H1 (cell line): ENCODE measurements around the gene PRRT4. TPM values are rescaled to one million over a fixed set of nuclear protein-coding genes. Genes with fewer than 3 reads are reported as not detected.

ENCODE experiments used
- CTCF ChIA-PET: fragments of 300-600 bp; sonication (Branson Sonifier 250); formaldehyde crosslinking; loops from one replicate; lab custom pipeline; 2021; ENCODE audit not compliant: partially characterized antibody; lab: Charles Lee
- POLR2A ChIA-PET: fragments of 300-600 bp; sonication (Branson Sonifier 250); formaldehyde crosslinking; loops from one replicate; lab custom pipeline; 2021; ENCODE audit warnings: inconsistent platforms; ENCODE audit not compliant: partially characterized antibody; lab: Charles Lee
- DNase-seq, 2 experiments: peaks; one replicate each; pipeline versions ENCODE4 v3.0.0 to v3.0.0-alpha.2; 2010 to 2022; ENCODE audit warnings: low spot score in 2 of 2, low read depth in 1 of 2, mixed read lengths in 1 of 2
- FAIRE-seq: peaks from 2 replicates; lab custom pipeline; 2011; peaks lifted over from hg19 to GRCh38; lab: Jason Lieb, UNC
- H2AFZ ChIP-seq: 2 replicates; pipeline ENCODE4 v1.8.1; 2012; ENCODE audit warnings: low read length, inconsistent platforms
- H2AK5ac ChIP-seq: 2 replicates; pipeline ENCODE4 v1.6.1; 2013; ENCODE audit warnings: low read depth, low read length
- H2BK120ac ChIP-seq: replicated peaks from 2 replicates; pipeline ENCODE3; 2013; ENCODE audit warnings: low read depth, low read length, inconsistent platforms
- H2BK12ac ChIP-seq: 2 replicates; pipeline ENCODE4 v1.6.1; 2013; ENCODE audit warnings: low read depth, low read length
- H2BK15ac ChIP-seq: 2 replicates; pipeline ENCODE4 v1.6.1; 2013; ENCODE audit warnings: low read length
- H2BK20ac ChIP-seq: 2 replicates; pipeline ENCODE4 v1.6.1; 2013; ENCODE audit warnings: low read length
- H2BK5ac ChIP-seq: 2 replicates; pipeline ENCODE4 v1.6.1; 2013; ENCODE audit warnings: low read depth, low read length
- H3K14ac ChIP-seq: 2 replicates; pipeline ENCODE4 v1.6.1; 2013; ENCODE audit warnings: inconsistent platforms; ENCODE audit not compliant: insufficient read length
- H3K18ac ChIP-seq: 2 replicates; pipeline ENCODE4 v1.6.1; 2013; ENCODE audit warnings: low read length; ENCODE audit errors: extremely low read depth
- H3K23ac ChIP-seq: 2 replicates; pipeline ENCODE4 v1.6.1; 2013; ENCODE audit warnings: inconsistent platforms; ENCODE audit not compliant: insufficient read length
- H3K23me2 ChIP-seq: 2 replicates; pipeline ENCODE4 v1.6.1; 2013; ENCODE audit warnings: low read depth, low read length
- H3K27ac ChIP-seq: 2 replicates; pipeline ENCODE4 v1.6.1; 2011; ENCODE audit warnings: low read depth, low read length, inconsistent platforms
- H3K27me3 ChIP-seq, 4 experiments: replicated peaks in 1 of 4; 1 replicate in 1 of 4; 2 replicates in 3 of 4; pipeline versions ENCODE4 v1.6.1 to v1.8.1; 2011 to 2013; ENCODE audit warnings: low read length in 3 of 4, mild to moderate bottlenecking in 3 of 4, inconsistent platforms in 2 of 4, mixed read lengths in 2 of 4, moderate library complexity in 1 of 4; ENCODE audit not compliant: control insufficient read depth in 3 of 4, insufficient read depth in 3 of 4; ENCODE audit errors: extremely low read depth in 1 of 4
- H3K36me3 ChIP-seq, 4 experiments: 2 replicates each; pipeline versions ENCODE4 v1.6.1 to v1.8.1; 2011 to 2013; ENCODE audit warnings: mild to moderate bottlenecking in 4 of 4, low read length in 3 of 4, moderate library complexity in 2 of 4, control low read depth in 1 of 4, inconsistent platforms in 1 of 4; ENCODE audit not compliant: insufficient read depth in 4 of 4, control insufficient read depth in 2 of 4
- H3K4ac ChIP-seq: replicated peaks from 2 replicates; pipeline ENCODE3; 2013; ENCODE audit warnings: low read length, low read depth, mixed read lengths, inconsistent platforms; ENCODE audit not compliant: insufficient read length
- H3K4me1 ChIP-seq, 4 experiments: replicated peaks in 1 of 4; 1 replicate in 1 of 4; 2 replicates in 3 of 4; pipeline versions ENCODE4 v1.6.1 to v1.8.1; 2011 to 2013; ENCODE audit warnings: low read length in 3 of 4, inconsistent platforms in 2 of 4, mixed read lengths in 1 of 4; ENCODE audit not compliant: insufficient read depth in 4 of 4, control insufficient read depth in 3 of 4
- H3K4me2 ChIP-seq, 2 experiments: 2 replicates each; pipeline versions ENCODE4 v1.6.1 to v1.8.1; 2011 to 2013; ENCODE audit warnings: low read depth in 2 of 2, low read length in 2 of 2, control low read depth in 1 of 2, inconsistent platforms in 1 of 2, mild to moderate bottlenecking in 1 of 2; ENCODE audit not compliant: insufficient read depth in 1 of 2
- H3K4me3 ChIP-seq, 4 experiments: fragments of 200-600, 300-600 bp in 1 of 4; sonication (generic), shearing (Covaris generic), sonication (Bioruptor Twin) in 1 of 4; 2 replicates each; pipeline versions ENCODE4 v1.5.1 to v1.8.1; 2011 to 2016; ENCODE audit warnings: low read length in 4 of 4, low read depth in 3 of 4, control low read depth in 2 of 4, inconsistent platforms in 2 of 4, mild to moderate bottlenecking in 2 of 4, mixed read lengths in 1 of 4, moderate library complexity in 1 of 4; ENCODE audit not compliant: insufficient read depth in 2 of 4; ENCODE audit errors: extremely low read depth in 1 of 4
- H3K56ac ChIP-seq: replicated peaks from 2 replicates; pipeline ENCODE3; 2013; ENCODE audit warnings: low read depth, mild to moderate bottlenecking, mixed read lengths, low read length, inconsistent platforms; ENCODE audit not compliant: insufficient read length
- H3K79me1 ChIP-seq: 2 replicates; pipeline ENCODE4 v1.6.1; 2013; ENCODE audit warnings: low read depth, low read length, control low read depth
- H3K79me2 ChIP-seq, 2 experiments: 2 replicates each; pipeline versions ENCODE4 v1.6.1 to v1.8.1; 2012 to 2013; ENCODE audit warnings: low read length in 2 of 2, mild to moderate bottlenecking in 2 of 2, inconsistent platforms in 1 of 2; ENCODE audit not compliant: insufficient read depth in 2 of 2, control insufficient read depth in 1 of 2
- H3K9ac ChIP-seq, 4 experiments: replicated peaks in 1 of 4; 1 replicate in 1 of 4; 2 replicates in 3 of 4; pipeline versions ENCODE4 v1.6.1 to v1.8.1; 2011 to 2013; ENCODE audit warnings: low read depth in 3 of 4, low read length in 3 of 4, control low read depth in 2 of 4, mild to moderate bottlenecking in 2 of 4, moderate library complexity in 2 of 4, inconsistent platforms in 1 of 4; ENCODE audit errors: extremely low read depth in 1 of 4
- H3K9me3 ChIP-seq, 2 experiments: 2 replicates each; pipeline versions ENCODE4 v1.6.1 to v1.8.1; 2012 to 2013; ENCODE audit warnings: mild to moderate bottlenecking in 2 of 2, moderate library complexity in 2 of 2, control low read depth in 1 of 2, inconsistent platforms in 1 of 2, low read depth in 1 of 2, low read length in 1 of 2, mixed read lengths in 1 of 2; ENCODE audit not compliant: insufficient read depth in 2 of 2
- H4K20me1 ChIP-seq, 2 experiments: replicated peaks in 1 of 2; 2 replicates each; pipeline versions ENCODE3 to v1.8.1; 2011 to 2013; ENCODE audit warnings: inconsistent platforms in 2 of 2, low read length in 2 of 2, mild to moderate bottlenecking in 1 of 2; ENCODE audit not compliant: insufficient read depth in 2 of 2, control insufficient read depth in 1 of 2
- H4K5ac ChIP-seq: 2 replicates; pipeline ENCODE4 v1.6.1; 2013; ENCODE audit warnings: low read length, low read depth, mixed read lengths, inconsistent platforms; ENCODE audit not compliant: insufficient read length
- H4K8ac ChIP-seq: 2 replicates; pipeline ENCODE4 v1.8.0; 2013; ENCODE audit warnings: mild to moderate bottlenecking, moderate library complexity, low read length, inconsistent platforms; ENCODE audit not compliant: insufficient read depth; ENCODE audit errors: extremely low read depth
- H4K91ac ChIP-seq: replicated peaks from 2 replicates; pipeline ENCODE3; 2013; ENCODE audit warnings: low read length, mixed read lengths, inconsistent platforms; ENCODE audit not compliant: insufficient read length
- ASH2L ChIP-seq: fragments of 200-600, 300-600 bp; sonication (generic); IDR thresholded peaks from one replicate; pipeline ENCODE4 v1.7.1; 2017; ENCODE audit warnings: low read length
- ATF2 ChIP-seq: IDR thresholded peaks from 2 replicates; pipeline ENCODE4 v1.6.1; 2012; ENCODE audit warnings: low read length, inconsistent platforms
- BCL11A ChIP-seq, 2 experiments: IDR thresholded peaks; one replicate each; pipeline ENCODE4 v1.6.1; 2011; ENCODE audit warnings: low read depth in 2 of 2, low read length in 2 of 2, mild to moderate bottlenecking in 2 of 2
- SIN3A ChIP-seq, 2 experiments: IDR thresholded peaks in 1 of 2; conservative IDR thresholded peaks in 1 of 2; 2 replicates each; pipeline ENCODE4 v1.6.1; 2011 to 2012; ENCODE audit warnings: low read length in 2 of 2, improper control_type of control experiment in 1 of 2, low read depth in 1 of 2, mild to moderate bottlenecking in 1 of 2
- SP2 ChIP-seq: IDR thresholded peaks from 2 replicates; pipeline ENCODE4 v1.6.1; 2012; ENCODE audit warnings: mild to moderate bottlenecking, low read length, inconsistent platforms
- SUZ12 ChIP-seq: fragments of 200-600 bp; sonication (generic); IDR thresholded peaks from 2 replicates; pipeline ENCODE4 v1.6.1; 2012; ENCODE audit warnings: mild to moderate bottlenecking, inconsistent platforms, low read length, moderate library complexity, mixed read lengths
- WGBS, 2 experiments: shearing (Covaris generic) in 1 of 2; methylation state at CpG; one replicate each; pipeline versions ENCODE4 v1.1.6 to v1.1.7; 2013 to 2015; ENCODE audit warnings: low lambda C conversion rate in 2 of 2, mixed read lengths in 2 of 2, inconsistent platforms in 1 of 2, low coverage in 1 of 2, missing lambda C conversion rate in 1 of 2; ENCODE audit not compliant: insufficient replicate concordance in 2 of 2, insufficient coverage in 1 of 2, insufficient read length in 1 of 2; ENCODE audit errors: extremely low coverage in 1 of 2, missing lambda C conversion rate in 1 of 2; 5-methylcytosine and 5-hydroxymethylcytosine counted together
- polyA plus RNA-seq, 7 experiments: library from polyadenylated mRNA; depleted of rRNA in 3 of 7; stranded (reverse) in 5 of 7; unstranded in 2 of 7; fragments of >200 nt in 5 of 7; fragments of 200-250 nt in 2 of 7; gene quantifications; 1 replicate in 5 of 7; 2 replicates in 1 of 7; 4 replicates in 1 of 7; pipeline versions ENCODE4 v1.2.1 to v1.2.3, GENCODE V29; 2011 to 2013; ENCODE audit warnings: missing spikeins in 2 of 7, mixed read lengths in 2 of 7
- total RNA-seq: library from RNA; stranded (reverse); fragmentation: NEBNext Ultra II Directional; extraction: Animal tissue kit (Norgen Biotek cat#: 25700); gene quantifications from 2 replicates; pipeline ENCODE4 v1.2.1, GENCODE V29; 2021

The PRRT4 gene
- total and polyA plus RNA-seq, 2 of the 8 experiments (the other 6 are each of a cell fraction or from before 2014, with no cell fraction given): 0.34 to 1.0 TPM

GRCh38 chr7:128378637-128379036 lies 17.1 kb upstream of the PRRT4 start:
- Histone ChIP-seq H2AFZ (peak overlapping the region; percentile 64), H3K4me3 (no peak overlapping the region), H2BK20ac (no peak overlapping the region), H3K23me2 (no peaks in the 10 kb centered on the region), H3K4me1 (peaks cover 0 to 12% (median 8%) of the 10 kb centered on the region in 4 experiments; a peak in 5 of 7 replicates), H3K27me3 (peaks cover 0 to 3% (median 0%) of the 10 kb centered on the region in 4 experiments; a peak in 1 of 7 replicates), H3K14ac (no peak overlapping the region), H4K8ac (peak overlapping the region; percentile 64; the same call in 1 of the 2 replicates), H3K4me2 (no peak overlapping the region), H2BK120ac (no peak overlapping the region), H2BK5ac (no peak overlapping the region), H3K36me3 (no peaks in the 10 kb centered on the region), H2BK15ac (0 out of 2 replicates have a peak overlapping the region, but pooled peaks have one; percentile 19), H3K9me3 (no peaks in the 10 kb centered on the region), H3K23ac (no peak overlapping the region), H4K20me1 (no peaks in the 10 kb centered on the region), H2BK12ac (no peak overlapping the region), H3K18ac (no peak overlapping the region), H3K27ac (no peak overlapping the region), H3K4ac (no peak overlapping the region), H3K56ac (no peak overlapping the region), H3K79me2 (no peaks in the 10 kb centered on the region), H3K79me1 (no peaks in the 10 kb centered on the region), H4K91ac (no peak overlapping the region), H2AK5ac (no peak overlapping the region), H3K9ac (no peak overlapping the region), H4K5ac (no peak overlapping the region)
- no peak for DNase-seq
- CTCF ChIA-PET: interaction anchor here (0.6 to 18.9 kb wide), 9 partner anchors 12 to 96 kb away, joined by 3 to 345 read pairs (median 5); partner anchors contain the start of genes PRRT4 and RBM28
- TF ChIP-seq BCL11A (IDR thresholded peaks at IDR 0.05; ENCODE audit: low read depth in 2 of 2, low read length in 2 of 2) (no peak), SP2 (no peak), SUZ12 (no peak), ATF2 (no peak), SIN3A (conservative IDR thresholded peaks at IDR 0.05 in 1 of 2, IDR thresholded peaks at IDR 0.05 in 1 of 2; ENCODE audit: low read depth in 1 of 2, low read length in 2 of 2) (no peak), ASH2L (no peak)
- WGBS, 2 experiments: 76% methylated on average over 2 of the region's 2 CpGs; no CpG with 5 or more reads in 1 of the 2 experiments
- POLR2A ChIA-PET: interaction anchor here (0.6 to 0.9 kb wide), 2 partner anchors 31 to 796 kb away, joined by 3 to 4 read pairs; no protein-coding TSS in a partner anchor
- no peak for FAIRE-seq
